CD4-positive, alpha-beta T cell treated with Interleukin-15 for 1 hour (primary cell): ENCODE measurements around the gene ACSL6.

Experiments used
- DNase-seq: peaks from one replicate; pipeline ENCODE4 v3.0.0-alpha.2; 2020

The ACSL6 gene, protein sequence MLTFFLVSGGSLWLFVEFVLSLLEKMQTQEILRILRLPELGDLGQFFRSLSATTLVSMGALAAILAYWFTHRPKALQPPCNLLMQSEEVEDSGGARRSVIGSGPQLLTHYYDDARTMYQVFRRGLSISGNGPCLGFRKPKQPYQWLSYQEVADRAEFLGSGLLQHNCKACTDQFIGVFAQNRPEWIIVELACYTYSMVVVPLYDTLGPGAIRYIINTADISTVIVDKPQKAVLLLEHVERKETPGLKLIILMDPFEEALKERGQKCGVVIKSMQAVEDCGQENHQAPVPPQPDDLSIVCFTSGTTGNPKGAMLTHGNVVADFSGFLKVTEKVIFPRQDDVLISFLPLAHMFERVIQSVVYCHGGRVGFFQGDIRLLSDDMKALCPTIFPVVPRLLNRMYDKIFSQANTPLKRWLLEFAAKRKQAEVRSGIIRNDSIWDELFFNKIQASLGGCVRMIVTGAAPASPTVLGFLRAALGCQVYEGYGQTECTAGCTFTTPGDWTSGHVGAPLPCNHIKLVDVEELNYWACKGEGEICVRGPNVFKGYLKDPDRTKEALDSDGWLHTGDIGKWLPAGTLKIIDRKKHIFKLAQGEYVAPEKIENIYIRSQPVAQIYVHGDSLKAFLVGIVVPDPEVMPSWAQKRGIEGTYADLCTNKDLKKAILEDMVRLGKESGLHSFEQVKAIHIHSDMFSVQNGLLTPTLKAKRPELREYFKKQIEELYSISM

DNA sequence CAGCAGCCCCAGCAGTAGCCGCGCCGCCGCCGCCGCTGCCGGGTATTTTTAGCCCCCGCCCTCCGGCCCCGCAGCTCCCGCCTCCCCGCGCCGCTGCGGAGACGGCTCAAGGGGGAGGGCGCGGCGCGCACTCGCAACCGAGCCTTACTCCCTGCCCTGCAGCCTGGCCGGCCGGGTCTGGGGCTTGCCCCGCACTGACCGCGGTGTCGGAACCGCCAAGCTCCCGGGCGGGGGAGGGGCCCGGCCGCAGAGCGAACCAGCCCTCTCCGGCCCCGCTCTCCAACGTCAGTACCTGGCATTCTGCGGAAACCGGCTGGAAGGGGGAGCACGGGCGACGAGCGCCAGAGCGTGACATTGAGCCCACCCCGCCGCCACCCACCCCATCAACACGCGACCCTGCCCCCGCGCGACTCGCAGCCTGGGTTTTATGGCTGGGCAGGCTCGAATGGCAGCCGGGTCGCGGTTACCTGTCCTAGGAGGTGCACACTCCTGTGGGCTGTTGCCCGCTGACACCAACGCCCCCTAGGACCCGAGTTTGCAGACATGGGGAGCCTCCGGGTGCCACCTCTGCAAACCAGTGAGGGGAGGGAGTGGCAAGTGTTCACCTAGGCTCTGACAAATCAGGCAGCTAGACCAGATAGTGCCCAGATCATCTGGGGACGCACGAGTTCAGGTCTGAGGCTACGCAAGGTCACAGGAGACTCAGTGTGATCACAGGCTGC is at the start of gene ACSL6:
Gene ACSL6, minus strand, starts transcription at position 37 of the 722 bp plus-strand sequence. CDS start 105 bp downstream, outside the sequence.
- DNase-seq, result peak; percentile 19

DNA sequence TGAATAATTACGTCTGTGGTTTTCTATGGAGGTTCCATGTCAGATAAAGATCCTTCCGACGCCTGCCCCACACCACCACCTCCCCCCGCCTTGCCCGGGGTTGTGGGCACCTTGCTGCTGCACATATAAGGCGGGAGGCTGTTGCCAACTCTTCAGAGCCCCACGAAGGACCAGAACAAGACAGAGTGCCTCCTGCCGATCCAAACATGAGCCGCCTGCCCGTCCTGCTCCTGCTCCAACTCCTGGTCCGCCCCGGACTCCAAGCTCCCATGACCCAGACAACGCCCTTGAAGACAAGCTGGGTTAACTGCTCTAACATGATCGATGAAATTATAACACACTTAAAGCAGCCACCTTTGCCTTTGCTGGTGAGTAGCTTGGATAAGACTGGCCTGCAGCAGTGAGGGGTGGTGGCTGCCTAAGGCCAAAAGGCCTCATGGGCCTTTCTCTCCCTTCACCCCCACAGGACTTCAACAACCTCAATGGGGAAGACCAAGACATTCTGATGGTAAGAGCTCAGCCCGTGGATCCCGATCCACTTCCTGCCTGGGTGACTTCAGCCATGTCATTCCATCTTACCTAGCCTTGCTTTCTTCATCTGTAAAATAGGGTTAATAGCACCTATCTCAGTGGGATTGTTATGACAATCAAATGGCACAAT is 49.2 kb upstream of the ACSL6 start, which contains the start of gene IL3:
Gene IL3, plus strand, starts transcription at position 155 of the 661 bp plus-strand sequence. Its CDS starts 52 bp downstream, at position 207.
- DNase-seq, result no peak

DNA sequence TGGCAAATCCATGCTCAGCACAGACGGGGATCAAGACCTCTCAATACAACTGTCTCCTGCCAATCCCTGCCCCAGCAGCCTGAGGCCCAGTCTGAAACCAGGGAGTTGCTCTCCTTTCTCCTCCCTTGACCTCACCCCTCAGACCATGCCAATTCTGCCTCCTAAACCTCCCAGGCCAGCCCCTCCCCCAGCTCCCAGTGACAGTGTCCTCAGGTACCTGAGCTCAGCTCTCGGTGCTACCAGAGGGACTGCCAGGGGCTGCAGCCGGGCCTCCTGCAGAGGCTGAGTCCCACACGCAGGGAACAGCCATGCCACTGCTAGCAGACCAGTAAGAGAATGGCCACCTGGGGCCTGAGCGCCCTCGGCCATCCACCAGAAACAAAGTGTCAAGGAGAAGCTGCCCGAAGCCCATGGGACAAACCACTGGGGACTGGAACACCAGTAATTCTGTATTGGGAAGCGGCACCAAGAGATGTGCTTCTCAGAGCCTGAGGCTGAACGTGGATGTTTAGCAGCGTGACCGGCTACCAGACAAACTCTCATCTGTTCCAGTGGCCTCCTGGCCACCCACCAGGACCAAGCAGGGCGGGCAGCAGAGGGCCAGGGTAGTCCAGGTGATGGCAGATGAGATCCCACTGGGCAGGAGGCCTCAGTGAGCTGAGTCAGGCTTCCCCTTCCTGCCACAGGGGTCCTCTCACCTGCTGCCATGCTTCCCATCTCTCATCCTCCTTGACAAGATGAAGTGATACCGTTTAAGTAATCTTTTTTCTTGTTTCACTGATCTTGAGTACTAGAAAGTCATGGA is 48.4 kb upstream of the ACSL6 start:
- DNase-seq, result no peak

DNA sequence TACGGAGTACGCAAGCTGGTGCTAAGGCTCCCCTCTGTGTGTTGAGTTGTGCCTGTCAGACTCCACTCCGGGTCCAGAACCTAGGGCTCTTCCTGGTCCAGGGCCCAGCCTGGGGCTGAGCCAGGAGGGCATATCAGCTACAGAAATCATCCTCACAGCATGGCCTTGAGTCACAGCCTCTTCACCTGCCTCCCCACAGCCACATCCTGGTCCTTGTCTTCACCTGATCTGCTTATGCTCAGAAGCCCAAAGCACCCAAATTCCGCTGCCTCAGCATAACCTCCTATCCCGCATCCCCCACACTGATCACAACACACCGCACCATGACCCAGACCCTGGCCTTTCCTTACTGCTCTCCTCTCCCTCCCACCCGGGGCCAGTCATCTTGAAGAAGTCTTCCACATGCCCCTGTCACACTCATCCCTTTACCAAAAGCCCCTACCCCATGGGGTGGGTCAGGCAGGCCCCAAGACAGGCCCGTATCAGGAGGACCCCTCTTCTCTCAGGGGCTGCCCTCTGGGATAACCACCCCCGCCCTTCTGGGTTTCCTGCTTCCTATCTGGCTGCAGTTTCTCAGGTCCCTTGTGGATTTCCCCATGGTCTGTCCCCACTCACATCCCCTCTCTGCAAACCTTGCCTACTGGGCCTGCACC is 47.7 kb upstream of the ACSL6 start:
- DNase-seq, result no peak

DNA sequence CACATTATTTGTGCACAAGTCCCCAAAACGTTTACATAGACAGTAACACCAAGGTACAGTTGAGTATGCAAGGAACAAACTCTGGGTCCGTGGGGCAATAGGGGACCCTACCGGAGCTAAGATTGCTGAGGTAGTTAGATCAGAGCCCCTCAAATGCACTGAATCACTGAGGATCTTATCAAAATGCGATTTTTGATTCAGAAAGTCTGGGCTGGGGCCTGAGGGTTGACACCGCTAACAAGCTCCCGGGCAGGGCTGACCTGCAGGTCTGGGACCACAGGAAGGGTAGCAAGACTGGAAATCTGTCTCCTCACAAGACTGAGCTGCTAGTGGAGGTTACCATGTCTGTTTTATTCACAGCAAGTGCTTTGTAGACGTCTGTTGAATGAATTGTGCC is 47.2 kb upstream of the ACSL6 start:
- DNase-seq, result no peak

DNA sequence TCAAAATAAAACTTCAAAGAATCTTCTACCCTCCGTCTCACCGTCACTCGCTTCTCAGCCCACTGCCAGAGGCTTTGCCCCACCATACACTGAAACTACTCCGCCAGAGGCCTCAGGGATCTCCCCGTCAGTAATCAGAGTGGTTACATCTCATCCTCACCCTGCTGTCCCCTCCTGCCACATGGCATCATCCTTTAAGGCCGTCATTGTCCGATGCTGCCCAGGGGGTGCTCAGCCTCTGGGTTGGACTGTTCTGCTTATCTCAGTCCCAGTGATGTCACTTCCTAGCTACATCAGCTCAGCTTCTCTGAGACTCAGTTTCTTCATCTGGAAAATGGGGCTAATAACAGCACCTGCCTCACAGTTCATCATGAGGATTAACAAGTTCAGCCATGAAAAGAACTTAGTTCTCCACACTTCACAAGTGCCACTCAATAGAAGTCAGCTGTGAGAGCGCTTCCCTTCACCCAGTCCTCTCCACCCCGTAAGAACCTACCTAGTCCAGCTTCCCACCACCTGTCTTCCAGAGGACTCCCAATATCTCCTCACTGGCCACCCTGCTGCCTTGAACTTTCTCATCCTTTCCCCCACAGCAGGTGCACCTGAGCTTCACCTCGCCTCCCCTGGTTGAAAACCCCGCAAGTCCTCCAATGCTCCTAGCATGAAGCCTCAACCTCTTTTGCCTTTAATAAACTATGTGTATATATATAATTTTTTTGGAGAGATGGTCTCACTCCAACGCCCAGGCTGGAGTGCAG is 46.2 kb upstream of the ACSL6 start:
- DNase-seq, result no peak

DNA sequence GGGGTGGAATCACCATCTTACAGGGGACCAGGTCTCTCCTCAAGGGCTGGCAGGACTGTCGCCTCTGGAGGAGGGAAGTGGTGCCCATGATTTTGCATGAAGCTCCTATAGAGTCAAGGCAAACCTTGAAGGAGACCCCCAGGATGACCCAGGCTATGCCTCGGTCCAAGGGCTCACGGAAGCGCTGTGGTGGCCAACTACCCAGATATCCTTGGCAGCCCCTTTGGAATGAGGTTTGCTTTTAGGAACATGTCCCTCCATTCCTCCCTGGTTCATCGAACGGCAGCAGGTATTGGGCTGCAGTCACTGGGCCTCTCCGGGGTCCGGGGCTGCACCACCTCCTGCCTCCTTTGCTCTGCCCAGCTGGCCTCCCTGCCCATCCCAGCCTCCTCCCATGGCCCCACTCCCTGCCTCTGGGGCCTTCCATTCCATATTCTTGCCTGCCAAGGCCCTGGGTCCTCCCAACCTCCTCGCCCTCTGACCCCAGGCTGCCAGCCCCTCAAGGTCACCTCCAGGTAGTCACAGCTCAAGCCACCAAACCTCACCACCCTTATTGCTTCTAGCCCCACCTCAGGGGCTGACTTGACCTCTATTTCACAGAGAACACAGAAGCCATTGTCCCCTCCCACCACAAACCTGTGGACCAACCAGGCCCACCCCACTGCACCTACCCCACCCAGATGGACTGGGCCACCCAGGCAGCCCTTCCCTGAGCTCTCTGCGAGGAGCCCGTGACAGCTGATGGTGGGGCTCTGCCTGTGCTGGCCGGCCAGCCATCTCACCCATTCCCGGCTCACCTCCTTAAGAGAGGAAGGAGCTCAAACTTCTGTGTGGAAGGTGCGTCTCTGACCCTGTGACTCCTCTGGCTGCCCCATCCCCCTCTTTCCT is 45.4 kb upstream of the ACSL6 start:
- no peak for DNase-seq

DNA sequence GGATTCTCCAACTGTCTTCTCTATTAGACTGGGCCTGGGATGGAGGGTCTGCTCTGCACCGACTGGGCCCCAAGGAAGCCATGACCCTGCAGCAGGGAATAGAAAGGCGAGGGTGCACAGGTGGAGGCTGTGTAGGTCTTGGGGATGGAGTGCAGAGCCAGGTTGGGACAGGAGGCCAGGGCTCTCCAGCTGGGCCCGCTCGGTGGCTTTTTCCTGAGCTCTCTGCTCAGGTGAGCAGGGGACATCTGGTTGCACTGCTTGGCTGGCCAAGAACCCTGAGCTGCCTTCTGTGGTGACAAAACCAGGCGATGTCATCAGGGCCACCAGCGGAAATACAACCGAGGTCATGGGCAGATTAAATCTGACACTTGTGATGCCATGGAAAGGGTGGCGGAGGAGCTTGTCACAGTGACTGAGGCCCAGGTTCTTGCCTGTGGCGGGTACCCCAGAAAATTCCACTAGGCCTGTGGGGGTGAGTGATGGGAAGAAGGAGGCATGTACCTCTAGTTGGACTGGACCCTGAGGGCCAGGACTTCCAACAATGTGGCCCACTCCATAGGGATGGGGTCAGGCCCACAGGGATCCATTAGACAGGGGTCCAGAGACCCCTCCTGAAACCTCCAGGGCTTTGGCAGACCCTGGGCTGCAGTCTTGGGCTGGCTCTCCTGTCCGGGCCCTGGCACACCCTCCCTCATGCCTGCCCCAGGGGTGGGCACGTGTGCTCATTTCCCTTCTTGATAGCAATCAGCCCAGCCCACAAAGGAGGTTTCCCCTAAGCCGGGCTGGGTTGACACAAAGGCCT is 44.6 kb upstream of the ACSL6 start:
- peak; percentile 52 for DNase-seq

DNA sequence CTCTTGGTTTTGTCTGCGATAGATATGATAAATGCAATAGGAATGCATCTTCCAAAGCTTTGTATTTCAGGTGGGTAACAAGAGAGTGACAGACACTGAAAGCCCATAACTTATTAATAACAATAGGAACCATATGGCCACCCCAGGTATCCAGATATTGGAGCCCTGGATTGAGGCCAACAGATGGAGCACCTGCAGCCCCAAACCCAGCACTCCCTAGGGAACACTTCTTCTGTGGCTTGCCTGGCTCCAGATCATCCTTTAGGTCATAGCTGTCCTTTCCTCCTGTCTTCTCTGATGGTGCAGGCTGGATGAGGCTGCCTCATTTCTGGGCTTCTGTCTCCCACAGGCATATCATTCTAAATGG is 44.0 kb upstream of the ACSL6 start:
- DNase-seq, result no peak

DNA sequence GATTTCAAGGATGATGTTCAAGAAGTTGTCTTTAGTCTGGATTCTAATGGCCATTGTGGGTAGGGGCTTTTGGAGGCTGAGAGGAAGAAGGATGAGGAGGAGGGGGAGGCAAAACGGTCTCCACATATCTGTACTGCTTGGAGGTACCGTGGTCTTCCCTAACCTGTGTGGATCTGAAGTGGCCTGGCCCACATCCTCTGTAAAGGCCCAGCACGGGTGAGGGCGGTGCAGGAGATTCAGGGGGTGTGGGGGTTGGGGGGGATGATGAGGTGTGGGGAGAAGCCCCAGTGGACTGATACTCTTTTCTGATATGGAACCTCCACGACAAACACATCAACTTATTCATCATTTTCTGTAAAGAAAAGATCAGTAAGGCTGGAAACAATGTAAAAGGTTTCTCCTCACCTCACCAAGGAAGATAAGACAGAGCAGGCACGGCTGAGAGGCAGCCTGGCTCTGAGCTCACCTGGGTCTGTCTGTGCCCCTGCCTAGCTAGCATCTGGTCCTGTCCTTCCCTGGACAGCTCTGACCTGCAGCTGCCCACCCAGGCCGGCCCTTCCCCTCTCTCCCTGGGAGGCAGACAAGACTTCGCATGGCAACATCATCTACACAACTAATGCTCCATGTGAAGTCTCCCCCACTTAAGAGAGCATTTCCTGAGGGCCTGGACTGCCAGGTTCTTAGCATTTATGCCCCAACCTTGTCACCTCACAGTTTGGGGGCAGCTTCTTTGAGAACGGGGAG is 43.4 kb upstream of the ACSL6 start:
- no peak for DNase-seq

DNA sequence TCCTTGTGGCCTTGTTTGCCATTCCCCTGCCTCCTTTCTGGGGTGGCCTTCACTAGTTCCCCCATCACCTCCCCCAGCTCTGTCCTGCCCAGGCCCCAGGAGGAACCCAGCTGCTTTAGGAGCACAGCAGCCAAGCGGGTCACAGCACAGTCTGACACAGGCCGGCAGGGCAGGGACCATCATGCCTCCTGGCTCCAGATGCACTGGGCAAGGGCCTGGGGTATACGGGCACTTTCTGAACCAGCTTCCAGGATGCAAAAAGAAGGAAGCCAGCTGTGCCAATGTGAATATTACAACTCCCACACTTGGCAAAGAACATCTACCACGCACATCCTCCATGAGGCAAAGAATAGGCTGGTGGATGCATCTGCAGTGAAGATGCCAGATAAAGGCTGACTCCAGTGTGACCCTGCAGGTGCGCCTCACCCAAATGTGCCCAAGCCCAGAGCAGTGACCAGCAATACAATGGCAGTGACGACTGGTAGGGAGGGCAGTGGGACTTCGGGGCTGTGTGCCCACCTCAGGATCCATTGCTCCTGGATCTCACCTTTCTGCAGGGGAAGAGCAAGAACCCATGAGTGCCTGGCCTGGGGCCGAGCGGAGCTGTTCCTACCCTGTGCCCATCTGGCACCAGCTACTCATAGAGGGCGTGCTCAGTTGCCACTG is 42.7 kb upstream of the ACSL6 start:
- DNase-seq, result no peak

DNA sequence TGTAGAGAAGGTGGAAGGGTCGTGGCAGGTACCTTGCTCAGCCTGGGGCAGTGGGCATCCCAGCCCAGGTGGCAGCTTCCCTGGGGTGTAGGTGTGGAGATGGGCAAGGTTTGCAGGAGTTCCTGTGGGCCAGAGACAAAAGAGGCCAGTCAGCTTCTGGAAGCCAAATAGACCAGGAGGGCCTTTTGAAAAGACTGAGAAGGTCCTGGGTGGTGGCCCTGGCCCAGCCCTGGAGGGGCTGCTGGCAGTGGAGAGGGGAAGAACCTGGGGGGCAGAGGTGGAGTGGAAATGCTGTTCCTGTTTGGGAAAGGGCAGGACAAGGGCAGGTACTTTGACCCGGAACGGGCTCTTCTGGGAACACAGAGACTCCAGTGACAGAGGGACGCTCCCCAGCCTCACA is 42.0 kb upstream of the ACSL6 start:
- DNase-seq, result no peak

DNA sequence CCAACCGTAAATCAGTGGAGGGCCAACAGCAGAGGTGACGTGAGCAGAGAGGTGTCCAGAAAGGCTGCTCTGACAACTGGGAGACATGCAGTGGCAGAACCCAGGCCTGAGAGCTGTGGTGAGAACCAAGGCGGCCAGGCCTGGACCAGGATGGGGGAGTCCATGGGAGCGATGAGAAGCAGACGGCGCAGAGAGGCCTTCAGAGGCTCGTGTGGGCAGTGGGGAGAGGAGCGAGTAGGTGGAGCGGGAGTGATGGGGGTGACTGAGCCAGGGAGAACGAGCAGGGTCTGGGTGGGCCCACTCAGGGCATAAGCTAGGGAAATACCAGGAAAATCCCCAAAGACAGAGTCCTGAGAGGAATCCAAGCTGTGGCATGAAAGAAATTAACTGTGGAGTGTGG is 41.1 kb upstream of the ACSL6 start:
- DNase-seq, result no peak

DNA sequence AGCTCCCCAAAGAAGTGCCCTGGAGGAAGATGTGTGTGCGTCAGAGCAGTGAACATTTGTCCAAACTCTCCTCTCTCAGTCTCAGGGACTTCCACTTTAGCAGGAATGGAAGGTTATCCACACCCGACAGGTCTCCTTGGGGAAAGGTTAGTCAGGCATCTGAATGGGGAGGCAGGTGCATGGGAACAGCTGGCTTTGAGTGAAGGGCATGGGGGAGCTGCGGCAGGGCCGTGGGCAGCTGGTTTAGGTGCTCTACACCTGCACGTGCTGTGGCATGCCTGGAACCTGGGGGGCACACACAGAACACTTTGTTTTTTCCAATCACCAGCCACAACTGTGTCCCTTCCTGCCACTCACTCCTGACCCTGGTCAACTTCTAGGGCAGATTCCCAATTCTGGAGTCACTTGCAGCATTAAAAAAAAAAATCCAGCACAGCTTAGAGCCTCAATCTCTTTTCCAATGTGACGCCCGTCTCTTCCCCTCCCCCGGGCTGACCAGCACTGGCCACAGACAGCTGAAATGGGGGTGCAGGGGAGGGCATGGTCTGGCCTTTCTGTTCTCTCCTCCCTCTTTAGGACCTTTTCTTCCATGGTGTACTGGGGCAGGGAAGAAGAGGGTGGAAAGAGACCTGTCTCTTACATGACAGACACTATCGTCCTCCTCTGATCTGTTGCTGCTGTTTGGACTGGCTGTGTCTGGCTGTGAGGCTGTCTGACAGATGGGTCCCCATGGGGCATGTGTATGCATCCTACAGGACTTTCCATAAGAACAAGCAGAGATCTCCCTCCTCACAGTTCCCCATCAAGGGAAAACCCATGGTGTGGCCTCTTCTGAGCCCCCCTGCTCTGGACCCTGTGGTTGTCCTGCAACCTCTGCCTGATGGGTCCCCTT is 39.4 kb upstream of the ACSL6 start:
- no peak for DNase-seq

DNA sequence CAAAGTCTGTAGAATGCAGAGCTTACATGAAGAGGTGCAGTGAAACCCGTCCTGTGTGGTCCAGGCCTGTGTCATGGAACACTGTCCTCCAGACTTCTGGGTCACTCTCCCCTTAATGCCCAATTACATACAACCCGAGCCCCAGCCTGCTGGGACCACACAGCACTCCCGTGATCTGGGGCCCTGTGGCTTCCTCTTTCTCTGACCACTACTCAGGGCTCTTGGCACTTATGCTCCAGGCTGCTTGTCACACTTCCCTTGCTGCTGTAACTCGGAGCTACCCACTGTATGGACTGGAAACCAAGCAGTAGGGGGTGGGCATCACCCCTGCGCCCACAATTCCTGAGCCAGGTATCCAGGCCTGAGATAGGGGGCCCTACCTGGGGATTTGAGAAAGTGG is 38.7 kb upstream of the ACSL6 start:
- DNase-seq, result no peak

DNA sequence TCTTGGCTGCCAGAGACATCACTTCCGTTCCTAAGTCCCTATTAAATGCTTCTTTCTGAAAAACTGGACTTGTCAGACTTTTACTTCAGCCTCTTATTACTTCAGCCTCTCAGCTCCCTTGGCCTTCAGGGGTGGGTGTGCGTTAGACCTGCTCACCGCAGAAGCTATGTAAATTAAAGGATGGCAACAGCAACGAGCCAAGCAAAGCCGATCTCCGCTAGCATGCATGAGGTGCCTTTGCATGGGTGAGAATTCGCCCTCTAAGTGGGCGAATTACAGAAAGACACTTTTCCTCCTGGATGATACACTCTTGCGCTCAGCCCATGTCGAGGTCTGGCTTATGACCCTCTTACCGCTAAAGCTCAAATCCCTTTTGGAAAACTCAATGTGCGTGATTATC is 38.1 kb upstream of the ACSL6 start:
- DNase-seq, result no peak

DNA sequence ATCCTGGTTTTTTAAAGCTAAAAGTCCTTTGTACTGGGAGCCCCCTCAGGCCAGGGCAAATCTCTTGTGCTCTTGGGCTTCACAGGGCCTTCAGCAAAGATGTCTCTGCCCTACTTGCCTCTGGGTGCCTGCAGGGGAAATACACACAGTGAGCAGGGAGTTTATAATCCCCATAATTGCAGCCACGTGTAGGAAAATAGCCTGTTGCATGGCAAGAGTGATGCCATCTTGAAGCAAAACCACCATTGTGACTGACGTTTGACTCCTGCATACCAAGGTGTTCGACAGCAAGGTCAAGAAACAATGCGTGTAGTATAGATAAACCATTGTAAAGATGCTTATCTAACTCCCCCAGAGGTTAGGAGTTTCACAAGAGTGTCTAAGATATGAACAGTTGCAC is 37.6 kb upstream of the ACSL6 start:
- DNase-seq, result no peak
